ENCODE measurements around the gene CAVIN2.
A peak's percentile ranks its signal among the peaks of the same experiment; 100 is the strongest.

CAVIN2 gene, protein sequence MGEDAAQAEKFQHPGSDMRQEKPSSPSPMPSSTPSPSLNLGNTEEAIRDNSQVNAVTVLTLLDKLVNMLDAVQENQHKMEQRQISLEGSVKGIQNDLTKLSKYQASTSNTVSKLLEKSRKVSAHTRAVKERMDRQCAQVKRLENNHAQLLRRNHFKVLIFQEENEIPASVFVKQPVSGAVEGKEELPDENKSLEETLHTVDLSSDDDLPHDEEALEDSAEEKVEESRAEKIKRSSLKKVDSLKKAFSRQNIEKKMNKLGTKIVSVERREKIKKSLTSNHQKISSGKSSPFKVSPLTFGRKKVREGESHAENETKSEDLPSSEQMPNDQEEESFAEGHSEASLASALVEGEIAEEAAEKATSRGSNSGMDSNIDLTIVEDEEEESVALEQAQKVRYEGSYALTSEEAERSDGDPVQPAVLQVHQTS

DNA sequence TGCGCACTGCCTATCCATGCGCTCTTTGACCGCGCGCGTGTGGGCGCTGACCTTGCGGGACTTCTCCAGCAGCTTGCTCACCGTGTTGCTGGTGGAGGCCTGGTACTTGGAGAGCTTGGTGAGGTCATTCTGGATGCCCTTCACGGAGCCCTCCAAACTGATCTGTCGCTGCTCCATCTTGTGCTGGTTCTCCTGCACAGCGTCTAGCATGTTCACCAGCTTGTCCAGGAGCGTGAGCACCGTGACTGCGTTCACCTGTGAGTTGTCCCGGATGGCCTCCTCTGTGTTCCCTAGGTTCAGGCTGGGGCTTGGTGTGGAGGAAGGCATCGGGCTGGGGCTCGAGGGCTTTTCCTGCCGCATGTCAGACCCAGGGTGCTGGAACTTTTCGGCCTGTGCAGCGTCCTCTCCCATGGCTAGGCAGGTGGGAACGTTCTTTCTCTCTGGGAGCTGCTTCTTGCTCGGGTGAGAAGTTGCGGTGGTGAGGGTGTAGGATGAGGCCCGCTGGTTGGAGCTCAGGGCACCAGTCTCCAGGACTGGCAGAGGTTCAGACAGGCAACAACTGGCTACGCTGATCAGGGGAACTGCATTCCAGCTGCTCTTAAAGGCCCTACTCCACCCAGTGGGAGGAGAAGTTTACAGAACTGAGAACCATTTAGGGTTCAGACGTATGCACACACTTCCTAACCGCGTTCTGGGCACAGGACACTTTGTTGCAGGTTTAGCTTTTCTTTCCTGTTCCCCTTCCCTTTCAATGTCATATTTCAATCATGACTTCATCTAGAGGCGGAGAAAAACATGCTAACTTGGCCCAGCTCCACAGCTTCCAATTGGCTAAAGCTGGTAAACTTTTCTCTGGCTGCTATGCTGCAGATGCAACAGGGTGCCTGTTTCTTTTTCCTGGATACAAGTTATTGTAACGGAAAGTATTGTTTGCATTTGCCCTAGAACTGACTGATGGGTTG lies at the start of gene CAVIN2:
CAVIN2 (minus strand) TSS at position 574 of the 962 bp plus-strand sequence; CDS start at position 411, 163 bp downstream.
- no peak for DNase-seq (ENCODE audit: low spot score)

- DNase-seq (ENCODE audit: low spot score), result no peak
Measured at GRCh38 chr2:191895743-191896142, 48.9 kb upstream of the CAVIN2 start.

GRCh38 chr2:191895195-191895594 lies 48.3 kb upstream of the CAVIN2 start:
- no peak for DNase-seq (ENCODE audit: low spot score)

DNA sequence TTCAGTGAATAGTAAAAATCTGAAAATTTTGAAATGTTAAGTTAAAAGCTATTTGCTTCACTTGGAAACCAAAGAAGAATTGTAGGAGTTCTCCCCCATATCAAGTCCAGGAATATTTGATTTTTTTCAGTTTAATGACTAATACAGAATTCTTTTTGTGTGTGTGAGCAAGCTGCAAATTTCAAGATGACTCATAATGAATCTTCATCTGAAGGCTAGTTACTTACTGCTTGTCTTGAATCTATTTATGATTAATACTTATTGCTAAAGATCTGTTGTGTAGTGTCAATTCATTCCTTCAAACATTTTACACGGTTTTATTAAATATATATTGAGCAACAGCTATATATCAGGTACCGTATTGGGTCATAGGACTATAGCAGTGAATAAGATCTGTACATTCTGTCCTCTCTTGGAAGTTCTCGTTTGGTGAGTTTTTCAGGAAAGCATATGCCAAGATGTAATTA lies 47.8 kb upstream of the CAVIN2 start:
- DNase-seq (ENCODE audit: low spot score), result no peak

- DNase-seq (ENCODE audit: low spot score), result no peak
Measured at GRCh38 chr2:191892391-191892790, 45.5 kb upstream of the CAVIN2 start.

DNA sequence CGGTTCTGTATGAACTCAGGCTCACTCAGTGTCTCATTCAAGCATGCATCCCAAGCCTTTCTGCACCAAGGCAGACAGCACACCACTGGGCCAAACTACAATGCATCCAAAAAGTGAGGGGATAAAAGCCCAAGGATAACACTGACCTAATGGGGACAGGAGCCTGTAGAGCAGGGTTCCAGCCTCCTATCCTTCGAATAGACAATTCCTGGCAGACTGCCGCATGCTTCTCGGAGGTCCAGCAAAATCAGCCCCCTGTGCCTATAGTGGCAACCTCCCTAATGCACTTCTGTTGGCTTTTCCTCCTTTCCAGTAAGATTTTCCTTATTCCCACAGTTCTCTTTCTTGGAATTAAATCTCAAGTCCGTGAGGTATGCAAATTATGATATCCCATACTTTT lies 44.8 kb upstream of the CAVIN2 start:
- DNase-seq (ENCODE audit: low spot score), result no peak

GRCh38 chr2:191889931-191890330 lies 43.0 kb upstream of the CAVIN2 start:
- DNase-seq (ENCODE audit: low spot score), result no peak

DNA sequence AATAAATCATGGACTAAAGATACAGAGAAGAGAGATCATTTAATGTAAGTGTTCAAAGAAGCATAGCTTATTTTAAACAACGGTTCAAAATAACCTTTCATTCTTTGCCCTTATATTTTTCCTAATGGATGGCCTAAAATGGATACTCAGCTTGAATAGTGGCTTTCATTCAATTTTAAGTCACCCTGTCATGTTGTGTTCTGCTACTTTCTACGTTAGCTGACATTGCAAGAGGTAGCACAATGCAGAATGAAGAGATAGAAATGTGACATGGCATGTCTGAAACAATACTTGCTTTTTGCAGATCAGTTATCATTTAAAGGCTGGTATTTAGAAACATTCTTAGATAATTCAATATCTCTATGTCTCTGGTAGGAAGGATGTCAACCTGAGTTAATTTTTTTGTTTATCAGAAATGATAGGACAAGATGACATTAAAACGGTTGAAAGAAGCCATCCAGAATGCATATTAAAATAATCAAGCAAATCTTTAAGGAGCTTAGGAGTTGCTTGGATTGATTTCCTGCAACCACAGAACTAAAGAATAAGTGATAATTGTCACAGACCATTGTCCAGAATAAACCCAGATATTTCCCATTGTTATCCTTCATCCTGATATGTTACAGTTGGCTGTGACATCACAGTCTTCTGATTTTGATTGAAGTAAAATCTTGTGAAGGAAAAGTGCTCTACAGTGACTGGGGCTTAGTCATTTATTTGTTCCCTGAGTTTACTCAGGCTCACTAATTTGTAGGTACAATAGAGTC lies 41.7 kb upstream of the CAVIN2 start:
- no peak for DNase-seq (ENCODE audit: low spot score)

- no peak for DNase-seq (ENCODE audit: low spot score)
Measured at GRCh38 chr2:191885650-191886049, 38.8 kb upstream of the CAVIN2 start.

DNA sequence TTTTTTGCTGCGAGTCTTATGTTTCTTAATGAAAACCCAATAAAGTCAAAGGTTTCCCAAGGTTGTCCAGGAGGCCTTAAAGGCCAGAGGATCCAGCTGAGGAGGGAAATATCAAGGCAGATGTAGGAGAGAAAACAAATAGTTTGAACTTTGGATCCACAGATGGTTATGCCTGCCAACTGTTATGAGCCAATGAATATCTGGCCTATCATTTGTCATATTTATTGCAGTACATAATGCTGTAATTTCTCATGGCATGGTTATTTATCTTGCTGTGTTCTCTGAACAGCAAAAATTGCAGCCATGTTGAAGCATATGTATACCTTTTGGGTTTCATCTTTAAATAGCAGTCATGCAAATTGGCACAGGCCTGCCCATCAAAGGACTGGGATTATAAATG lies 38.2 kb upstream of the CAVIN2 start:
- no peak for DNase-seq (ENCODE audit: low spot score)

GRCh38 chr2:191881982-191882816 lies 35.3 kb upstream of the CAVIN2 start:
- no peak for DNase-seq (ENCODE audit: low spot score)

DNA sequence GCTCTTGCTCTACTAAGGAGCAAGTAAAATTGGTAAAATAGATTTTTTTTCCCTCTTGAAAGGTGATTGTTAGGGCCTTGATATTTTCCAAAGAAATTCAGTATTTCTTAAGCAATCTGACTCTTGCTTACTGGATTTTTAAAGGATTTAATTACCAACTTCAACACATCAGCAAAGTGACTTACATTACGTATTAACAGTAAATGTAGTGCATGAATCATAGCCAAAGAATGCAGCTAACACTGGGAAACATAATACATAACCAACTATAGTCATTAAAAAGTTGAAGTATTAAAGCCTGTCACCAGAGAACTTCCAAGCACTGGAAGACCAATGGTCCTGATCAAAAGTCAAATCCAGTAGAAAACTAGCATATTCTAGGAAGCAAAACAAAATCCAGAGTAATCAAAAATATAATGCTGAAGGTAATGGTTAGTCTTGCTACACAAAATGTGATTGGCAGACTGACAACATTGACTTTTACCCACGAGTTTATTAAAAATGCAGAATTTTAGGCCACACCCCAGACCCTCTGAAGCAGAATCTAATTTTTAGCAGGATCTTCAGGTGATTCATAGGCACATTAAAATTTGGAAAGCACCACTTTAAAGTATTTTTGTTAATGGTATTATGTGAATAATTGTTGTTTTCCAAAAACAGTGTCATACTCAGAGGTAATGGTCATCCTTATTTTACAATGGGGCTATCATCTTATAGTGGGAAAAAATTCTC lies 31.8 kb upstream of the CAVIN2 start:
- no peak for DNase-seq (ENCODE audit: low spot score)

DNA sequence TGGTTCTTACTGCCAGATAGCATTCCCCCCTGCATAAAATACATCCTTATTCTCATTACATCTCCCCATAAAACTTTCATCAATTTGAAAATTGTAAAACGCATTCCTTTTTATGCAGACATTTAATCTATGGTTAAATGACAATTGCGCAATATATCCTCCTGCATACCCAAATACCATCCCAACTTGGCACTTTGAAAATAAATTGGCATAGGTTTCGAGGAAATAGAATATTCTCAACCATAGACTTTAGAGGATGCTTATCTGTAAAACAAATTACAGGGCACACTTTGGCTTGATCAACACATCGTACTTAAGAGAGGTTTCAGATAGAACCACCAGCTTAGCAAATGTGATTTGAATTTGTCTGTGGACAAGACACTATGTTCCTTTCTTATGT lies 31.0 kb upstream of the CAVIN2 start:
- DNase-seq (ENCODE audit: low spot score), result no peak

DNA sequence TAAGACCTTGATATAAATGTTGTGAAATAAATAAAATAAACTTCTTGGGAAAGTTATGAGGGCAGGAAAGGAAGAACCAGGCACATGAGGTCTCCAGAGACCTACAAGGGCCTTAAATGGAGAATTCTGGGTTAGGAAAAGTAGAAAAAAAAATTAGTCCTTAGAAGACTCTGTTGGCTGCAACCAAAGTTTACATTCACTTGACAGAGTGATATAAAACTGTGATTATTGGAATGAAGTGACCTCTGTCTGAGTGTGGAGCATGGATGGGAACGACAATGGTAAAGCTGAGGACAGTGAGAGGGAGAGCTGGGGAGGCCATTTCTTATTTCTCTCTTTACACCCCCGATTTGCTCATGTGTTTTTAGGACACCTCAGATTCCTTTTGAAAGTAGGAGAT lies 29.0 kb upstream of the CAVIN2 start:
- DNase-seq (ENCODE audit: low spot score), result no peak

DNA sequence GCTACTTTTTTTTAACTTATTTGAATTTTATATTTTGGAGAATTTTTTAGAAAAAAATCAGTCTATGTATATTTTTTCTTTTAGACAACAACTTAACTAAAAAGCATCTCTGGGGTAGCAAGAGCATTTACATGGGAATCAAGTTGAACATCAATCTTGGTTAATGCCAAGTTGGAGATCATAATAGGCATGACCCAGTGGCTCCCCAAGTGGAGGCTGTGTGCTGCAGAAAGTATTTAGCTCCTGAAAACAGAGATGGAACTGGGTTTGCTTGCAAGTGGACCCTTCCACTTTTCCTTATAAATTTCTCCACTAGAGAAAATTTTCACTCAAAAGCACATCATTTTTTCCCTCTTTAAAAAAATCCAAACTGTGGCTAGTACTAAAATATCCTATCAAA lies 23.9 kb upstream of the CAVIN2 start:
- DNase-seq (ENCODE audit: low spot score), result peak; percentile 9

GRCh38 chr2:191869781-191870180 lies 22.9 kb upstream of the CAVIN2 start:
- DNase-seq (ENCODE audit: low spot score), result peak; percentile 24

DNA sequence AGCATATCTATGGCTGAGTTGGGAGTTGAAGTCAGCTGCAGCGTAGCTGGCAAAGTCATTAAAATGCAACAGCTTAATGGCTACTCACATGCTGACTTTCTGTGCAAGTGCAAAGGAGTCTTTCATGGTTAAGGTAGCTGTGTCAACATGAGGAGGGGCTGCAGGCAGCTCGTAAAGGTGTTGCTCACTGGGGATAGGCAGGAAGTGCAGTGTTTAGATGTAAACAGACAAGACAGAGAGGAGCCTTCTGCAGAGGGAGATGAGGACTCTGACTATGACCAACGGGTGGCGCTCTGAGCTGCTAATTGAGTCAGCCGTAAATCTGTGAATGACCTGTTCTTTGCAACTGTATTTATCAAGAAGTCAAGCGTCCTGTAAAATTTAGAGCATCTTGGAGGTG lies 22.3 kb upstream of the CAVIN2 start:
- peak; percentile 72 for DNase-seq (ENCODE audit: low spot score)

GRCh38 chr2:191867507-191867847 lies 20.6 kb upstream of the CAVIN2 start:
- DNase-seq (ENCODE audit: low spot score), result no peak

DNA sequence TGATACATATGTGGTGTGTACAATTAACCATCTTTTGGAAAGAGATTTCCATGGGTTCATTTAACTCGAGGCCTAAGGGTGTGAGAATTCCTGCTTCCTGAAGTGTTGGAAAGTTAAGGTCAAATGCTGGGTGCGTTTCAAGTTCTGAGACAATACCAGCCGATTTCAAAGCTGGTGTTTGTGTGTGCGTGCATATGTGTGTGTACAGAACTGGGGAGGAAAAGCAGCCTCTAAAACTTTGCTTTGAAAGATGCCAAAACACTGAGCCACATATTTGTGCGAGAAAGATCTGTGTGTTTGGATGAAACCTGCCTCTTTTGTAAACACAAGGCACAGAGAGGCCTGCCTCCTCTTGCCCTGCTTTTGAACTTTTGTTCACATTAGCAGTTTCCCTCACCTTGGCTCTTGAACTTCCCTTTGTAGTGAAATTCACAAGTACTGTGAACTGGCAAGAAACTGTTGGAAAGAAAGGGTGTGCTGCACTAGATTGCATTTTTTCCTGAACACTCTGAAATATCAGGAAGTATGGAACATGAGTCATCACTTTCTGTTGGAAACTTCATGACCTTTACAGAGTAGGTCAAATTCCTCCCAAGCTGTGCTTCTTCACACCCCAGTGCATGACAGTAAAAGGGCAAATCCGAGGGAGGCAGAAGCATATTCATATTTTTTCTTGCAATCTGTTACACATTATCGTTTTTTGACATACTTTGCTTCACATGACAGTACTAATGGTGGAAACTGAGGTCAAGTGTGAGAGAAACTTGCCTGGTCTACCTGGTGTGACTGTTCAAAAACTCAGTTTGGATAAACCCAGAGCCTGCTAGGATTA lies 20.0 kb upstream of the CAVIN2 start:
- DNase-seq (ENCODE audit: low spot score), result peak; percentile 11

DNA sequence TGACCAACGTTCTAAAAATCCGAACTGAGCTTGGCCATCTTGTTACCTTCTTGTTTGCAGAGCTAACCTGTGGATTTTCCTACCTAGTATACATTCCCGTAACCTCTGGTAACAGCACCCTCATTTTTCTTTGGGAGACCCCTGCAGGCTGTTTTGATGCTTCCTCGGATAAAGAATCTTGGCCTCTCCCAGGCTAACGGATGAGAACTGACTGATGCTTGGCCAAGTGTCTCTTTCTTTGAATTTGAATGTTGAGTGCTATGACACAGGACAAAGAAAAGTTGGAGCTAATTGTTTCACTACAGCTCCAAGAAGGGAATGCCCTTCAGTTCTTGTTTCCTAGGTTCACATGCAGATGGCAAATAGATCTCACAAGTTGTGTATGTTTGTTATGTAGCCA lies 19.3 kb upstream of the CAVIN2 start:
- no peak for DNase-seq (ENCODE audit: low spot score)

Measured in globus pallidus (tissue), 1 donor.